Subcutaneous abdominal adipose tissue (tissue), 5 donors: ENCODE results near the gene ADARB2.

ENCODE experiments used
- H3K27ac ChIP-seq: one replicate; pipeline ENCODE4 v1.7.0; 2013; ENCODE audit warnings: low read depth, mild to moderate bottlenecking, inconsistent platforms, low read length, moderate library complexity
- H3K27me3 ChIP-seq, 5 donors: one replicate each; pipeline ENCODE4 v1.7.0; 2013; ENCODE audit warnings: low read length in 5 of 5, inconsistent platforms in 1 of 5; ENCODE audit not compliant: control insufficient read depth in 5 of 5, insufficient read depth in 4 of 5
- H3K36me3 ChIP-seq, 5 donors: one replicate each; pipeline ENCODE4 v1.7.0; 2013; ENCODE audit warnings: low read length in 5 of 5; ENCODE audit not compliant: control insufficient read depth in 5 of 5, insufficient read depth in 5 of 5
- H3K4me1 ChIP-seq, 5 donors: one replicate each; pipeline ENCODE4 v1.7.0; 2013; ENCODE audit warnings: low read length in 5 of 5, mild to moderate bottlenecking in 3 of 5, moderate library complexity in 1 of 5; ENCODE audit not compliant: control insufficient read depth in 5 of 5, insufficient read depth in 5 of 5
- H3K4me3 ChIP-seq, 5 donors: one replicate each; pipeline ENCODE4 v1.7.0; 2013; ENCODE audit warnings: low read length in 5 of 5, low read depth in 1 of 5
- H3K9ac ChIP-seq, 5 donors: one replicate each; pipeline ENCODE4 v1.7.0; 2013; ENCODE audit warnings: low read length in 5 of 5, mild to moderate bottlenecking in 4 of 5, moderate library complexity in 3 of 5
- H3K9me3 ChIP-seq, 5 donors: one replicate each; pipeline ENCODE4 v1.7.0; 2013; ENCODE audit warnings: low read length in 5 of 5; ENCODE audit not compliant: control insufficient read depth in 5 of 5
- donor health status: healthy.
- donor health status: healthy.
- donor health status: healthy.
- donor health status: healthy.
- donor health status: healthy.

The ADARB2 gene

GRCh38 chr10:1736972-1737221 lies 428 bp downstream of the ADARB2 start:
- peak overlapping the region in 3 of 5 donors; percentile 31 to 42 (median 38) for H3K4me3 ChIP-seq
- no peaks in the 10 kb centered on the region for H3K9me3 ChIP-seq
- peaks cover 0 to 15% (median 10%) of the 10 kb centered on the region in 5 donors for H3K4me1 ChIP-seq
- no peak overlapping the region for H3K9ac ChIP-seq
- H3K36me3 ChIP-seq: no peaks in the 10 kb centered on the region
- H3K27ac ChIP-seq: no peak overlapping the region
- H3K27me3 ChIP-seq: peaks cover 35 to 60% (median 48%) of the 10 kb centered on the region in 5 donors

- Histone ChIP-seq H3K27ac (no peak overlapping the region), H3K4me1 (peaks cover 0 to 15% (median 10%) of the 10 kb centered on the region in 5 donors), H3K9ac (no peak overlapping the region), H3K4me3 (peak overlapping the region in 2 of 5 donors; percentile 31 to 42), H3K27me3 (peaks cover 32 to 63% (median 48%) of the 10 kb centered on the region in 5 donors), H3K9me3 (no peaks in the 10 kb centered on the region), H3K36me3 (no peaks in the 10 kb centered on the region)
Observed at GRCh38 chr10:1736144-1736971, 967 bp downstream of the ADARB2 start.

- Histone ChIP-seq H3K27me3 (peaks cover 32 to 57% (median 51%) of the 10 kb centered on the region in 5 donors), H3K9me3 (no peaks in the 10 kb centered on the region), H3K4me3 (no peak overlapping the region), H3K9ac (no peak overlapping the region), H3K27ac (no peak overlapping the region), H3K4me1 (peaks cover 0 to 15% (median 10%) of the 10 kb centered on the region in 5 donors), H3K36me3 (no peaks in the 10 kb centered on the region)
Observed at GRCh38 chr10:1735562-1735961, 1.8 kb downstream of the ADARB2 start.

- H3K27ac ChIP-seq: no peak overlapping the region
- no peaks in the 10 kb centered on the region for H3K9me3 ChIP-seq
- no peaks in the 10 kb centered on the region for H3K36me3 ChIP-seq
- peaks cover 0 to 15% (median 10%) of the 10 kb centered on the region in 5 donors for H3K4me1 ChIP-seq
- peaks cover 21 to 51% (median 39%) of the 10 kb centered on the region in 5 donors for H3K27me3 ChIP-seq
- no peak overlapping the region for H3K4me3 ChIP-seq
- H3K9ac ChIP-seq: no peak overlapping the region
Observed at GRCh38 chr10:1734288-1734687, 3.0 kb downstream of the ADARB2 start.

- no peak overlapping the region for H3K9ac ChIP-seq
- no peaks in the 10 kb centered on the region for H3K9me3 ChIP-seq
- peaks cover 15 to 46% (median 33%) of the 10 kb centered on the region in 5 donors for H3K27me3 ChIP-seq
- no peak overlapping the region for H3K27ac ChIP-seq
- no peak overlapping the region for H3K4me3 ChIP-seq
- H3K36me3 ChIP-seq: no peaks in the 10 kb centered on the region
- peaks cover 0 to 15% (median 10%) of the 10 kb centered on the region in 5 donors for H3K4me1 ChIP-seq
Observed at GRCh38 chr10:1733720-1734119, 3.6 kb downstream of the ADARB2 start.

GRCh38 chr10:1732564-1732996 lies 4.7 kb downstream of the ADARB2 start:
- Histone ChIP-seq H3K27ac (no peak overlapping the region), H3K4me1 (peaks cover 0 to 14% (median 7%) of the 10 kb centered on the region in 5 donors), H3K27me3 (peaks cover 12 to 42% (median 29%) of the 10 kb centered on the region in 5 donors)

GRCh38 chr10:1731592-1731991 lies 5.7 kb downstream of the ADARB2 start:
- Histone ChIP-seq H3K27ac (no peak overlapping the region), H3K9ac (no peak overlapping the region), H3K27me3 (peaks cover 5 to 32% (median 20%) of the 10 kb centered on the region in 5 donors), H3K36me3 (no peaks in the 10 kb centered on the region), H3K4me1 (peaks cover 0 to 6% (median 0%) of the 10 kb centered on the region in 5 donors), H3K4me3 (no peak overlapping the region), H3K9me3 (no peaks in the 10 kb centered on the region)

More at GRCh38 chr10:1732564-1732996, 4.7 kb downstream of the ADARB2 start:
- H3K9ac ChIP-seq: no peak overlapping the region
- H3K36me3 ChIP-seq: no peaks in the 10 kb centered on the region
- no peak overlapping the region for H3K4me3 ChIP-seq
- H3K9me3 ChIP-seq: no peaks in the 10 kb centered on the region

GRCh38 chr10:1729751-1730150 lies 7.6 kb downstream of the ADARB2 start:
- H3K36me3 ChIP-seq: no peaks in the 10 kb centered on the region
- no peak overlapping the region for H3K4me3 ChIP-seq
- H3K4me1 ChIP-seq: no peaks in the 10 kb centered on the region
- no peak overlapping the region for H3K27ac ChIP-seq
- peaks cover 0 to 20% (median 10%) of the 10 kb centered on the region in 5 donors for H3K27me3 ChIP-seq
- H3K9me3 ChIP-seq: no peaks in the 10 kb centered on the region
- no peak overlapping the region for H3K9ac ChIP-seq

GRCh38 chr10:1726861-1727260 lies 10.5 kb downstream of the ADARB2 start:
- Histone ChIP-seq H3K9me3 (no peaks in the 10 kb centered on the region), H3K4me3 (no peak overlapping the region), H3K9ac (no peak overlapping the region), H3K4me1 (no peaks in the 10 kb centered on the region), H3K27ac (no peak overlapping the region), H3K36me3 (no peaks in the 10 kb centered on the region), H3K27me3 (peaks cover 3 to 7% (median 3%) of the 10 kb centered on the region in 5 donors)

- peaks cover 0 to 5% (median 3%) of the 10 kb centered on the region in 5 donors for H3K27me3 ChIP-seq
- H3K9me3 ChIP-seq: peaks cover 0 to under 1% (median 0%) of the 10 kb centered on the region in 5 donors
- H3K4me3 ChIP-seq: no peak overlapping the region
- no peaks in the 10 kb centered on the region for H3K4me1 ChIP-seq
- H3K9ac ChIP-seq: no peak overlapping the region
- H3K36me3 ChIP-seq: no peaks in the 10 kb centered on the region
- H3K27ac ChIP-seq: no peak overlapping the region
Observed at GRCh38 chr10:1724921-1725488, 12.3 kb downstream of the ADARB2 start.
